ENCODE measurements around the gene TTC32.
"Not testable (repeated sequence)": the region's sequence is repeated elsewhere in the genome, so short reads cannot be mapped to it uniquely, and the experiment has no call there.

The TTC32 gene

DNA sequence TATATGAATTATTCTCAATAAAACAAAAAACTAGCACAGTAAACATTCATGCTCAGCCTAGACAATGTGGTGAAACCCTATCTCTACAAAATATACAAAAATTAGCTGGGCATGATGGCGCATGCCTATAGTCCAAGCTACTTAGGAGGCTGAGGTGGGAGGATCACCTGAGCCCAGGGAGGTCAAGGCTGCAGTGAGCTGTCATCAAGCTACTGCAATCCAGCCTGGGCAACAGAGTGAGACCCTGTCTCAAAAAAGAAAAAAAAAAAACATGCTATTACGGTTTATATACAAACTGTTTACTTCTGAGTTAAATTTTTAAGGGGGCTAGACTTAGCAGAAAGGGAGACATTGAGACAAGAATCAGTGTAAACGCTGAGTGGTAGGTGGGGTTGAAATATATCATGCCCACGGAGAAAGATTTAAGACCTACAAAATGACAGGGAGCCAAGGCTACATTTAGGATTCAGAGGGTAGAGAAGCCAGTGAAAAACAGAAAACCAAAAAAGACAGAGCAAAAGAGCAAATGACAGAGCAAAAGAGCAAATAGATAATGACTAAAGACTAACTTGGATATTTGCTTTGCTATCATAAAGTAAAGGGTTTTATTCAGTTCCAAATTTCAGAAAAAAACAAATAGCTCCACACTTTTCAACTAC is 7.5 kb downstream of the TTC32 start:
- Mint-ChIP-seq H3K4me1 (peaks cover 42% of the 10 kb centered on the region), H3K36me3 (ENCODE audit: insufficient read depth) (peaks cover 12% of the 10 kb centered on the region), H3K27me3 (no peaks in the 10 kb centered on the region), H3K9me3 (no peaks in the 10 kb centered on the region), H3K27ac (ENCODE audit: low read depth) (no peak overlapping the region), H3K4me3 (no peak overlapping the region)
- no peak for ATAC-seq (replicated peaks; ENCODE audit: extremely low read depth, poor library complexity, severe bottlenecking)
- DNase-seq (ENCODE audit: low spot score in 2 of 2): no peak

- DNase-seq (ENCODE audit: low spot score in 2 of 2) (no peak), ATAC-seq (replicated peaks; ENCODE audit: extremely low read depth, poor library complexity, severe bottlenecking) (no peak)
- Mint-ChIP-seq H3K9me3 (no peaks in the 10 kb centered on the region), H3K4me3 (no peak overlapping the region), H3K4me1 (peaks cover 37% of the 10 kb centered on the region), H3K36me3 (ENCODE audit: insufficient read depth) (peaks cover 12% of the 10 kb centered on the region), H3K27me3 (no peaks in the 10 kb centered on the region), H3K27ac (ENCODE audit: low read depth) (no peak overlapping the region)
These were observed 8.2 kb downstream of the TTC32 start for GRCh38 chr2:19893520-19894133.

- not testable (repeated sequence) for ATAC-seq (replicated peaks; ENCODE audit: extremely low read depth, poor library complexity, severe bottlenecking); DNase-seq (ENCODE audit: low spot score in 2 of 2); H3K4me3 Mint-ChIP-seq; H3K27me3 Mint-ChIP-seq; H3K9me3 Mint-ChIP-seq; H3K27ac Mint-ChIP-seq (ENCODE audit: low read depth); H3K36me3 Mint-ChIP-seq (ENCODE audit: insufficient read depth)
- H3K4me1 Mint-ChIP-seq: peaks cover 30% of the 10 kb centered on the region
These were observed 9.8 kb downstream of the TTC32 start for GRCh38 chr2:19891971-19892370.

- Mint-ChIP-seq H3K36me3 (ENCODE audit: insufficient read depth) (peaks cover 5% of the 10 kb centered on the region), H3K4me3 (no peak overlapping the region), H3K9me3 (no peaks in the 10 kb centered on the region), H3K27me3 (no peaks in the 10 kb centered on the region), H3K4me1 (peaks cover 30% of the 10 kb centered on the region), H3K27ac (ENCODE audit: low read depth) (no peak overlapping the region)
- no peak for DNase-seq (ENCODE audit: low spot score in 2 of 2)
- ATAC-seq (replicated peaks; ENCODE audit: extremely low read depth, poor library complexity, severe bottlenecking): no peak
These were observed 11.7 kb downstream of the TTC32 start for GRCh38 chr2:19890104-19890503.

DNA sequence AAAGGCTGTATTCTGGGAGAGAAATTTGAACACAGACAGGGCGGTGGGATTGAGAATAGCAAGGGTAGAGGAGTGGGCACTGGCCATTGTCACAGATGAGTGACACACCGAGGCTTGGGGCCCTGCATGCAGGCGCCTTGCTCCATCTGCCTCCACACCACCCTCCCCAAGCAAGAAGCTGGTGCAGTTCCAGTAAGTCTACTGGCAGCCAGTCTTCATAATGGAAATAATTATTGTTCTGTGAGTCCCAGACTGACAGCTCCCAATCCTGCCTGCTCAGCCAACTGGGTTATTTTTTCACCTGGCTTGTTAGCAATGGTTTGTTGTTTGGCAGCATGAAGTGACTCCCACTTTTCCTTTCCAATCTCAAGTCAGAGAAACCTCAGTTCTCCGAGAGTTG is 13.0 kb downstream of the TTC32 start:
- Mint-ChIP-seq H3K27me3 (no peaks in the 10 kb centered on the region), H3K27ac (ENCODE audit: low read depth) (no peak overlapping the region), H3K4me3 (no peak overlapping the region), H3K9me3 (no peaks in the 10 kb centered on the region), H3K36me3 (ENCODE audit: insufficient read depth) (no peaks in the 10 kb centered on the region), H3K4me1 (peaks cover 23% of the 10 kb centered on the region)
- DNase-seq (ENCODE audit: low spot score in 2 of 2) (no peak), ATAC-seq (replicated peaks; ENCODE audit: extremely low read depth, poor library complexity, severe bottlenecking) (no peak)

GRCh38 chr2:19887510-19887909 is 14.3 kb downstream of the TTC32 start:
- no peaks in the 10 kb centered on the region for H3K27me3 Mint-ChIP-seq
- H3K9me3 Mint-ChIP-seq: no peaks in the 10 kb centered on the region
- DNase-seq (ENCODE audit: low spot score in 2 of 2) (no peak), ATAC-seq (replicated peaks; ENCODE audit: extremely low read depth, poor library complexity, severe bottlenecking) (no peak)
- H3K27ac Mint-ChIP-seq (ENCODE audit: low read depth): no peak overlapping the region
- no peak overlapping the region for H3K4me3 Mint-ChIP-seq
- no peaks in the 10 kb centered on the region for H3K36me3 Mint-ChIP-seq (ENCODE audit: insufficient read depth)
- peaks cover 19% of the 10 kb centered on the region for H3K4me1 Mint-ChIP-seq

GRCh38 chr2:19886261-19886660 is 15.5 kb downstream of the TTC32 start:
- ATAC-seq (replicated peaks; ENCODE audit: extremely low read depth, poor library complexity, severe bottlenecking) (no peak), DNase-seq (ENCODE audit: low spot score in 2 of 2) (no peak)
- Mint-ChIP-seq H3K36me3 (ENCODE audit: insufficient read depth) (no peaks in the 10 kb centered on the region), H3K27me3 (no peaks in the 10 kb centered on the region), H3K9me3 (no peaks in the 10 kb centered on the region), H3K4me1 (peaks cover 13% of the 10 kb centered on the region), H3K4me3 (no peak overlapping the region), H3K27ac (ENCODE audit: low read depth) (no peak overlapping the region)

DNA sequence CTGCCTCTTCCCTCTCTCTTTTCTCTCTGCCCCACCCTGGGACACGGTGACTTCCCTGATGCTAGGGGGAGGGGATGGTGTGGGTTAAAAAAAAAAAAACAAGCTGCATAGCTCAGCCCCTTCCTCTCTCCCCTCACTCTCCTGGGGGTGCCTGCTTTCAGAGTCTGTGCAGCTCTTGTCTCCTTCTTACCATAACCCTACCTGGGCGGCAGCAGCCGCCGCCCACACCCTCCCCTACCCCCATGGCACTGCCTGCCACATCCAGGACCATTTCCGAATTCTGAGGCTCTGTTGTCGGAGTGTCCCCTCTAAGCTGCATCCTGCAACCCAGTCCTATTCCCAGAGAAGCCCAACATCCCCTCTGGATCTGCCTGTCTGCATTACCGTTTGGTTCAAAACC is 16.0 kb downstream of the TTC32 start:
- Mint-ChIP-seq H3K36me3 (ENCODE audit: insufficient read depth) (no peaks in the 10 kb centered on the region), H3K4me1 (peaks cover 13% of the 10 kb centered on the region), H3K9me3 (no peaks in the 10 kb centered on the region), H3K27ac (ENCODE audit: low read depth) (no peak overlapping the region), H3K27me3 (no peaks in the 10 kb centered on the region), H3K4me3 (no peak overlapping the region)
- no peak for ATAC-seq (replicated peaks; ENCODE audit: extremely low read depth, poor library complexity, severe bottlenecking)
- DNase-seq (ENCODE audit: low spot score in 2 of 2): no peak

DNA sequence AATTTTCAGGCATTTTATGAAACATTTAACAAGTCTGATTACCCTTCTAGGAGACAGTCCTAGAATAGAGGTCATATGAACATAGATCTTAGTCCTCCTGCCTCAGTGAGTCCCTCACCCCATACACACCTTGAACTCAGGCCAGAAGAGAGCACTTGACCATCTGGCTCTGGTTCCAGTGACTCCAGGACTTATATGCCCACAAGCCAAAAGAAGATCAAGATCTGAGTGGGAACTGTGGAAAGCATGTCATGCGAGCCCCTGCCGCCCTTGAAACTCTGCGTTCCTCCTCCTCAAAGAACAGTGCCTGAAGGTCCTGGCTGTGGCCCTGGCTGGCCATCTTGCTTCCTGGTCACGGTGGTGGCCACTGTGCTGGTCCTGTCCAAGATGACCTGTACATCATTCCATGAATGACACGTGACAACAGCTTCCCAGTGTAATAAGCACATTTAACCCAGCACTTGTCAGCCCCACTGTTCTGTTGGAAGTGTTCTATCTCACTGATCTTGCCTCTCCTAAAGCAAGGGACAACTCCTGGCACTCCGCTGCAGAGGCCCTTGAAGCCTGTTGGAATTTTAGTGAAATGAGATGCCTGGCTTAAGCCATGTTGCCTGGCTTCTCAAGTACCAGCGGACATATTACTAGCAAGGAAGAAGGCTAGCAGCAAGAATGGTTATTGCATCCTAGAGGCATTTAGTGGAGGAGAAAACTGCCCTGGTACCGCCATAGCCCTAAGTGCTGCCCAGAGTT is 17.6 kb downstream of the TTC32 start:
- Mint-ChIP-seq H3K4me1 (no peaks in the 10 kb centered on the region), H3K4me3 (no peak overlapping the region)
- ATAC-seq (replicated peaks; ENCODE audit: extremely low read depth, poor library complexity, severe bottlenecking): no peak

DNA sequence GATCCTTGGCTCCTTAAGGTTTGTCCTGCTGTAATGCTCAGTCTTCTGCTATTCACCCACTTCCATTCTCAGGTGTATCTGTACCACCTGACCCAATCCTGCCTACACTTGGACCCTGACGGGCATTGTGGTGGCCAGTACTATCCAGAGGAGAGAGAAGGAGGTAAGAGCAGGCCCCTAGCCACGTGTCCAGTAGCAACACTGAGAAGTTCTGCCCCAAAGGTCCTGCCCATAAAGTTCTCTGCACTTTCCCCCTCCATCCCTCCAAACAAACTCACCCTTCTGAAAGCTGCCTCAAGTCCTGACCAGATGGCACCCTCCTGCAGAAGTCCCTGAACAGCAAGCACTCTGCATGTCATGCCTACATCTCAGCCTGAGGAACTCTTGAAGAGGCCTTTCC is 18.3 kb downstream of the TTC32 start:
- no peaks in the 10 kb centered on the region for H3K9me3 Mint-ChIP-seq
- peak in 1 of 2 donors; percentile 4 for DNase-seq (ENCODE audit: low spot score in 2 of 2)
- H3K27me3 Mint-ChIP-seq: no peaks in the 10 kb centered on the region
- H3K4me1 Mint-ChIP-seq: no peaks in the 10 kb centered on the region
- H3K4me3 Mint-ChIP-seq: no peak overlapping the region
- ATAC-seq (replicated peaks; ENCODE audit: extremely low read depth, poor library complexity, severe bottlenecking): no peak
- no peaks in the 10 kb centered on the region for H3K36me3 Mint-ChIP-seq (ENCODE audit: insufficient read depth)
- no peak overlapping the region for H3K27ac Mint-ChIP-seq (ENCODE audit: low read depth)

More for the DNA sequence above, 17.6 kb downstream of the TTC32 start:
- Mint-ChIP-seq H3K36me3 (ENCODE audit: insufficient read depth) (no peaks in the 10 kb centered on the region), H3K9me3 (no peaks in the 10 kb centered on the region), H3K27ac (ENCODE audit: low read depth) (no peak overlapping the region), H3K27me3 (no peaks in the 10 kb centered on the region)
- peak in 1 of 2 donors; percentile 3 for DNase-seq (ENCODE audit: low spot score in 2 of 2)

DNA sequence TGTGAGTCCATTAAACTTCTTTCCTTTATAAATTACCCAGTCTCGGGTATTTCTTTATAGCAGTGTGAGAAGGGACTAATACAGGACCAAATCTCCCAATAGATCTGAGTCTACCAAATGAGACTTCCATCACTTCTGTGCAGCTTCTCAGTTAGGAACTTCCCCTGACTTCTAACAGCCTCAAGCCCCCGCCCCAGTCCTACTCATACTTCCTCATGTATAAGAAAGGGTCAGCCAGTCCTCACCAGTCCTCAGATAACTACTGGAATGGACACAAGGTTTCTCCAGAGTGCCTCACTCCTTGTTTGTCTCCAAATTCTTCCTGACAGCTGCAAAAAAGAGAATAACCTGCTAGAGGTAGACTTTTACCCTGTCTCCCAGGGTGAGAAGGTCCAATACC is 19.5 kb downstream of the TTC32 start:
- H3K4me3 Mint-ChIP-seq: no peak overlapping the region
- H3K4me1 Mint-ChIP-seq: no peaks in the 10 kb centered on the region
- no peaks in the 10 kb centered on the region for H3K36me3 Mint-ChIP-seq (ENCODE audit: insufficient read depth)
- no peaks in the 10 kb centered on the region for H3K9me3 Mint-ChIP-seq
- no peaks in the 10 kb centered on the region for H3K27me3 Mint-ChIP-seq
- no peak overlapping the region for H3K27ac Mint-ChIP-seq (ENCODE audit: low read depth)
- ATAC-seq (replicated peaks; ENCODE audit: extremely low read depth, poor library complexity, severe bottlenecking) (no peak), DNase-seq (ENCODE audit: low spot score in 2 of 2) (no peak)

- no peak for DNase-seq (ENCODE audit: low spot score in 2 of 2)
- no peaks in the 10 kb centered on the region for H3K9me3 Mint-ChIP-seq
These were observed 19.9 kb downstream of the TTC32 start for GRCh38 chr2:19881908-19882265.

More at GRCh38 chr2:19881908-19882265, 19.9 kb downstream of the TTC32 start:
- H3K27ac Mint-ChIP-seq (ENCODE audit: low read depth): no peak overlapping the region
- no peak overlapping the region for H3K4me3 Mint-ChIP-seq
- H3K27me3 Mint-ChIP-seq: no peaks in the 10 kb centered on the region
- H3K36me3 Mint-ChIP-seq (ENCODE audit: insufficient read depth): no peaks in the 10 kb centered on the region
- H3K4me1 Mint-ChIP-seq: no peaks in the 10 kb centered on the region
- ATAC-seq (replicated peaks; ENCODE audit: extremely low read depth, poor library complexity, severe bottlenecking): no peak
